CD4-positive, alpha-beta T cell treated with Interleukin-15 for 4 hours (primary cell): ENCODE measurements around the gene PPP1R18.
A peak's percentile ranks its signal among the peaks of the same experiment; 100 is the strongest.

ENCODE experiments used
- DNase-seq: peaks from one replicate; pipeline ENCODE4 v3.0.0-alpha.2; 2020; ENCODE audit warnings: low spot score

PPP1R18 gene

DNA sequence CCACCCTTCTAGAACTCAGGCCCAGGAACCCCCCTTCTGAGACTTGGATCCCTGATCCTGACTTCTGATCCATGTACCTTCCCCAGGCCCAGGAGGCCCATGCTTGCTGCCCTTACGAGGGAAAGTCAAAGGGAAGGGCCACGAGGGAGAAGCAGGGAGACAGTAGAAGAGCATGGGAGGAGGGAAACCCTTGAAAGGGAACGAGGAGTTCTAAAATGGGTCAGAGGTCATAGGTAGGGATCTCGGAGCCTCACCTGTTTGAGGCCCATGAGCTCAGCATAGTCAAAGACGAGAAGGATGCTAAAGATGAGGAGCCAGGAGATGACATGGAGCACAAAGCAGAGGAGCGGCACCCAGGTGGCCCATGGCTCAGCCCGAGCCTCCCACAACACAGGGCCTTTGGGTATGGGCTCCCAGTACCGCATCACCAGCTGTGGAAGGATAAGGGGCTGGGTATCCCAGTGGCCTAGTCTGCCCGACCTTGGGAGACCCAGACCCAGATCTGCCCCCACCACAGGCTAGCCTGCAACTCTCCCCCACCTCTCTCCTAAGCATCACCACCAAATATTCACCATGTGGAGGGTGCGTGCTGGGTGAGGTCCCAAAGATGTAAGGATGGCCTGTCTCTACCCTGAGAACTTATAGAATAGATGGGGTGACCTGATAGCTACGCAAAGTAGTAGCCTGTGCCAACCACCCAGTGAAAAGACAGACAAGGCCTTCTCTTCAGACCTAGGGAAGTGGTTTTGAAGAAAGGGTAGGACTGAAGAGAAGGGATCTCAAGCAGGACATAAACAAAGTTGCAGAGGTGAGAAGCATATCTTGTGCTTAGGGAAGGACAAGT lies 2.8 kb upstream of the PPP1R18 start:
- DNase-seq, result no peak

DNA sequence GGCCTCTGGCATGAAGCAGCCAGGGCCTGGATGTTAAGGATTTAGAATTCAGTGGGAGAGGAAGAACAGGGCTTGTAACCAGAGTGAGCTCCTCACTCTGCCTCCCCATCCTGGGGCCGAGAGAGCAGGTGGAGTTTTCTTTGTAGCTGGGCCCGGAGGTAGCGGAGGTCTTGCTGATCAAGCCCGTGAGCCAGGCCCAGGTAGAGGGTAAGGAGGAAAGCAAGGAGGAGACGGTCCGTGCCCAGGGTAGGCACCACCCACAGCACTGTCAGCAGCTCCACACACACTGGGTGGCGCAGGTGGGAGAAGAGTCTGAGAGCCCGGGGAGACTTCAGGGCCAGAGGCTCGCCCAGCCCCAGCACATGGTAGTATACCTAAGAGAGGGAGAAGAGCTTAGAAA lies 2.1 kb upstream of the PPP1R18 start:
- no peak for DNase-seq

- no peak for DNase-seq
These were observed 1.4 kb upstream of the PPP1R18 start for GRCh38 chr6:30687659-30688431.

DNA sequence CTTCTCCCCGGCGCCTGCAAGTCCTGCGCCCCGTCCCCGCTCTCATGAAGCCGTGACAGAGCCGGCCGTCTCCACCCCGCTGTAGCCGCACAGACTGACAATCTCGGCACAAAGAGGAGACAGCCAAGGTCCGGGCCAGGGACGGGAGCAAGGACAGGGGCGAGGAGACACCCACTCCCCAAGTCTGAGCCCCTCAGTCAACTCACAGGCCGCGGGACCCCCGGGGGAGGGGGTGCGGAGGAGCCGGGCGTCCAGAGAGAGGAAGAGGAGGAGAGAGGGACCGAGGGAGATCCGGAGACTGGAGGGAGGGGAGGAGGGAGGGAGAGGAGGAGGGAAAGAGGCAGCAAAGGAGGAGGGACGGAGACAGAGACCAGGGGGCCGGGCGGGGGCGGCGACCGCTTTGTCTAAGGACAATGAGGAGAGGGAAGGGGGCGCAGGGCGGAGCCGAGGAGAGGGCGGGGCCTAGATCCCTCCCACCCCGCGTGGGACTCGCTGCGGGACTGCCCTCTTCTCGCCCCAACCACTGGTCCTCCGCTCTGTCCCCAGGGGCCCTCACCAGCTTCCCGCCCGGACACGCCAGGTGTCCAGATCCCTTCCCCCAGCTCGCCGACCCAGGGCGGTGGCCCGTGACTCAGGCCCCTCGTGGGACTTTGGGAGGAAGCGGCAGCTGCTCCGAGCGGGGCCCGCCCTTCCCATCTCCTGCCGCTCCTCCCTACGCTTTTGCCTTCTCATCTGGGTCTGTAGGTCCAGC lies 638 bp upstream of the PPP1R18 start:
- DNase-seq, result peak; percentile 78

DNA sequence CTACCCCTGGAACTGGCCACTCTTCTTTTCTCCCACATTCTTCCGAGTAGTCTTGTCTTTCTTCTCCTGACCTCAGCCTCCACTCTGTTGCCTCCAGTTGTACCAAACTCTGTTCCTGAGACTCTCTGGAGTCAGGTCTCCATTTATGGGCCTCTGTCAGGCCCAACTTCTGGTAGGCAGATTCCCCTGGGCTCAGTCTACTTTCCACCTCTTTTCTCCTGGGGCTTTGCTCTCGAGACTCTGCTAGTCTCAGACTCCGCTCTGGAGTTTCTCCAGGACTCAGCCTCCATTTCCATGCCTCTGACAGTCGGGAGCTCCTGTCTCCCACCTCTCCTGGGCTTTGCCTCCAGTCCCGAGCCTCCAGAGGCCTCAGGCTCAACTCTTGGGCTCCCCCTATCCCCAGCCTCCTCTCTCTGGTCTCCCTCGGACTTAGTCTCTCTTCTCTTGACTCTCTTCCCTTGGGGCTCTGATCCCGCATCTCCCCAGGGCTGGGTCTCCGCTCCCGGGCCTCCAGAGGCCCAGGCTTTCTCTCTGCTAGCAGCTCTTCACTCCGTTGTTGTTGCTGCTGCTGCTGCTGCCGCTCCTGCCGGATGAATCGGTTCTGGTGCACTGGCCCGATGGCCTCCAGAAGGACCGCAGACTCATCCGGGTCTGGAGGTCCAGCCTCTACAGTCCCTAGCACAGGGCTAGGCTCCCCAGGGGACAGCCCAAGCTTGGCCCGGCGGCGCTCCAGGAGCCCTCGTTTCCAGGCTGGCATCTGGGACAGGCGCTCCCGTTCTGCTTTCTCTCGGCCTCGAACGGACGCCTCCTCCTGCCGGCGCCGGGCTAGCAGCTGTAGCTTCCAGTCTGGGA lies 1.1 kb downstream of the PPP1R18 start:
- peak; percentile 26 for DNase-seq

GRCh38 chr6:30684386-30685156 lies 1.9 kb downstream of the PPP1R18 start:
- DNase-seq, result peak; percentile 60

DNA sequence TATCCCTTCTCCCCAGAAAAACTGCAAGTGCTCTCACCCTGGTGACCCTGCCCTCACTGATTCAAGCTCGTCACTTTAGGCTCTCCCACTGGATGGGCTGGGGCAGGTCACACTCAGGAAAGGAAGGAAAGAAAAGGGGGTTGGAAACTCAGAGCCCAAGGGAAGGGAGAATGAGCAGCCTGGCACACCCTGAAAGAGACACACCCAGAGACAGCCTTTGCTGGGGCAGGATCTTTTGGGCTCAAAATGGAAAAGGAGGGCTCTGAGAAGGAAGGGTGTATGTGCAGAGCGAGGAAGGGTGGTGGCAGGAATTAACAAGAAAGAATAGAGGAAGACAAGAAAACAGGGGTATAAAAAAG lies 2.5 kb downstream of the PPP1R18 start:
- DNase-seq, result no peak

GRCh38 chr6:30683183-30683979 lies 3.1 kb downstream of the PPP1R18 start:
- no peak for DNase-seq

DNA sequence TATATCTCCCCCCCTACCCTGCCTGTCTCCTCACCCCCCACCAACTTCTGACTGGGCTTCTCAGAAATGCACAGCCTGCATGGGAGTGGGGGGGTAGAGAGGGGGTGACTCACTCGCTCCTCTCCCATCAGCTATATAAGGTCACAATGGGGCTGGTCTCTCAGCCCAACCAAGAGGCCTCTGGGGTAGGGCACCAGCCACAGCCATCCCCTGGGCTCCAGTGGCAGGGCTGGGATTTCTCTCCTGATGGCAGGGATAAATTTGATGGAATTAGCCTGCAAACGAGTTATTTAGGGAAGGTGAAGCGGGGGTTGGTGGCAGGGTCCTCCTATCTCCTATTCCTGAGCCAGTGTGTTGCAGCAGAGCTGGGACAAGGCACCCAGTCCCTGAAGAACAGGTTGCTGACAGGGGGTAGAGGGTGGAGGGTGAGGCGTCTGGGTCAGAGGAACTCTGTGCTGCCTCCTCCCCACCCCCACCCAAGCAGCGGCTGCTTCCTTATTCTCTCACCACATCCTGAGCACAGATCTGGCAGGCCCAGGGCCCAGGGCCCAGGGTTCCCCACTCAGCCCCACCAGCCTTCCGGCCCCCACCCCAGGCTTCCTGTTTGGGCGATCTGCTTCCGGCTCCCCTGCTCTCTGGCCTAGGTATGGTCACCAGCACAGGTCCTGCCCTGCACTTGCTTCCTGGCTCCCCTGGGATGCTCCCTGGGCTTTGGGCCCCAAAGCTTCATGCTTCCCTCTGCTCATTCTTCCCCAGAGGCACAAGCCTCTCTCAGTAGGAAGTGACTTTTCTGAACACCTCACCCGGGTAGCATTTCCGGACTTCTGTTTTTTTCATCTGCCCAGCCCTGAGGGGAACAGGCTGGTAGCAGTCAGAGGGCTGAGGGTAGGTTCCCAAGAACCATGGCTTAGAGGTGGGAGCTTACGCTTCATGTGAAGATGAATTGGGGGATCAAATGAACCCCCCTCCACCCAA lies 4.0 kb downstream of the PPP1R18 start:
- DNase-seq, result peak; percentile 95

GRCh38 chr6:30681766-30682142 lies 4.7 kb downstream of the PPP1R18 start:
- DNase-seq, result no peak

- no peak for DNase-seq
These were observed 6.5 kb downstream of the PPP1R18 start for GRCh38 chr6:30679765-30680535.

GRCh38 chr6:30678964-30679726 lies 7.3 kb downstream of the PPP1R18 start:
- peak; percentile 92 for DNase-seq

- DNase-seq, result no peak
These were observed 9.7 kb downstream of the PPP1R18 start for GRCh38 chr6:30676660-30677285.

- peak; percentile 96 for DNase-seq
These were observed 13.8 kb downstream of the PPP1R18 start, which contains the start of gene DHX16 for GRCh38 chr6:30672445-30673253. DHX16 (minus strand) TSS chr6:30673006; CDS start chr6:30672841, 165 bp downstream.

DNA sequence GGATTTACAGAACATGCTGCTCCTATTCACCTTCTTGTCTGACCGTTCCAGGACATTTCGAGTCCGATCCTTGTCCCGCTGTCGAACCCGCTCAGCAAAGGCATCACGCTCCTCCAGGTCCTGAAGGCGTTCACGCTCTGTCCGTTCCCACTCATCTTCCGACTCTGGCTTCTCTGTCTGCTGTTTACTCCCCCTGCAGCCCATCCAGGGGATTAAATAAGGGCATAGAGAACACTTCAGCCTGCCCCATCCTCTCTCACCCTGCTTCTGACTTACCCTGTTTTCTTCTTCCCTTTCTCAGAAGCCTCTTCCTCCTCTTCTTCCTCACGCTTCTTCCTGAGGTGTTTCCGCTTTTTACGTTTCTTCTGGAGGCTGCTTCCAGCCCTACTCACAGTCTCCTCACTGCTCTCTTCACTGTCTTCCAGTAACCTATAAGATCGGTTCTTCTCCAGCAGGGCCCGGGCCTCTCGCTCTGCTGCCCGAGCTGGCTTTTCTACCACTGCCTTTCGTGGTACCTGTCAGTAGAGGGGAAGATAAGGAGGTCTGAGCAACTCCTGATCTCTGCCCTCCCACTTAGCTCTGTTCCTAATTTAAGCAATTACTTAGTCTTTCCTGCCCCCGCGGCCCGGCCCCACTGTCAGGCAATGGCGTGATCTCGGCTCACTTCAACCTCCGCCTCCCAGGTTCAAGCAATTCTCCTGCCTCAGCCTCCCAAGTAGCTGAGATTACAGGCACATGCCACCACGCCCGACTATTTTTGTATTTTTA lies 15.5 kb downstream of the PPP1R18 start:
- DNase-seq, result no peak
